Tongue (tissue), 2 donors: Measurements from ENCODE around the gene ARID3B. TPM values are rescaled to one million over a fixed set of nuclear protein-coding genes. Genes with fewer than 3 reads are reported as not detected.
A peak's percentile ranks its signal among the peaks of the same experiment; 100 is the strongest.

Experiments used
- DNase-seq: peaks from one replicate; pipeline ENCODE4 v3.0.0-alpha.2; 2015
- total RNA-seq: library from RNA; depleted of rRNA; stranded (reverse); fragments of >200 nt; gene quantifications from one replicate; pipeline ENCODE4 v1.2.3, GENCODE V29; 2014

Gene ARID3B
- total RNA-seq, 1 donor from 2014 or later, result 4.1 TPM

DNA sequence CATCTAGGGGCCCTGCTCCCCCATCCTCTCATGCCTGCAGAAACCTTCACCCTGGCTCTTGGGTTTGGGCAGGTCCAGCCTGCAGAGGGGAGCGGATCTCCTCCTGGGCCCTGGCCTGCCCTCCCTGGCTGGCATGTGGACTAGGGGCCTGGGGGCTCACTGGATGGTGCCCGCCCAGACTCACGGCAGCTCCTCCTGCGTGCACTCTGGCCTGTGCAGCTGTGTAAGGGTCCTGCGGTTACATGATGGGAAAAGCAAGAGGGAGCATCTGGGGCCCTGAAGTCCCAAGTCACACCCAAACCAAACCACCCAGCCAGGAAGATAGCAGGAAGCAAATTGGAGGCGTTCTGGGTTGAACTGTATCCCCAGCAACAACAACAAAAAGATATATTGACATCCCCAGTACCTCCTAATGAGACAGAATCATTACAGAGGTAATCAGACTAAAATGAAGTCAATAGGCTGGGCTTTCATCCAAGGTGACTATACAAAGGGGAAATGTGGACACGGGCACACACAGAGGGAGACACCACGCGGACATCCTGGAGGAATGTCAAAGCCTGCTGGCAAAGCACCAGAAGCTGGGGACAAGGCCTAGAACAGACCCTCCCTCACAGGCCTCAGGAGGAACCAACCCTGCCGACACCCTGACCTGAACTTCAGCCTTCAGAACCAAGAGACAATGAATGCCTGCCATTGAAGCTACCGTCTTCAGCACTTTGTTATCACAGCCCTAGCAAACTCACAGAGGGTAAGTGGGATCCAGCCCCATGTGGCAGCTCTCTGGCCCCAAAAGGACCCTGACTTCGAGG lies 64.2 kb downstream of the ARID3B start:
- no peak for DNase-seq

- DNase-seq, result no peak
Measured at GRCh38 chr15:74605795-74606150, 64.8 kb downstream of the ARID3B start.

GRCh38 chr15:74608786-74609185 lies 67.8 kb downstream of the ARID3B start:
- no peak for DNase-seq

GRCh38 chr15:74609938-74610301 lies 68.9 kb downstream of the ARID3B start:
- no peak for DNase-seq

- peak; percentile 93 for DNase-seq
Measured at GRCh38 chr15:74610302-74610951, 69.4 kb downstream of the ARID3B start.

- DNase-seq, result no peak
Measured at GRCh38 chr15:74611341-74611740, 70.3 kb downstream of the ARID3B start.

DNA sequence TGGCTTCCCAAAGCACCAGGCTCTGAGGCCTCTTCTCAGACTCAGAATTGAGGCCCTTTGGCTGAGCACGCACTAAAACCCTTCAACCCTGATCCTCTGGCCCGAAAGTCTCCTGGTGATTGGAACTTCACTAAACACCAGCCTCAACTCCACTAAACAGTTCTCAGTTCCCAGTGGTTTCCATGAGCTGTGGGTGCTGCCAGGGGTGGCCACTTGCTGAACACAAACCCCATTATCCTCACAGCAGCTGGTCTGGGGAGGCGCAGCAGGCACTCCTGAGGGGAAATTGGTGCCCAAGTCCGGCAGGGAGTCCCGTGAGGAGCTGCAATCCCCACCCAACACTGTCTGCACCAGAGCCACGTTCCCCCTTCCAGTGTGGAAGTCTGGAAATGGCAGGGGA lies 70.8 kb downstream of the ARID3B start:
- no peak for DNase-seq

- DNase-seq, result no peak
Measured at GRCh38 chr15:74612677-74613076, 71.7 kb downstream of the ARID3B start.

- no peak for DNase-seq
Measured at GRCh38 chr15:74613089-74613952, 72.3 kb downstream of the ARID3B start.

DNA sequence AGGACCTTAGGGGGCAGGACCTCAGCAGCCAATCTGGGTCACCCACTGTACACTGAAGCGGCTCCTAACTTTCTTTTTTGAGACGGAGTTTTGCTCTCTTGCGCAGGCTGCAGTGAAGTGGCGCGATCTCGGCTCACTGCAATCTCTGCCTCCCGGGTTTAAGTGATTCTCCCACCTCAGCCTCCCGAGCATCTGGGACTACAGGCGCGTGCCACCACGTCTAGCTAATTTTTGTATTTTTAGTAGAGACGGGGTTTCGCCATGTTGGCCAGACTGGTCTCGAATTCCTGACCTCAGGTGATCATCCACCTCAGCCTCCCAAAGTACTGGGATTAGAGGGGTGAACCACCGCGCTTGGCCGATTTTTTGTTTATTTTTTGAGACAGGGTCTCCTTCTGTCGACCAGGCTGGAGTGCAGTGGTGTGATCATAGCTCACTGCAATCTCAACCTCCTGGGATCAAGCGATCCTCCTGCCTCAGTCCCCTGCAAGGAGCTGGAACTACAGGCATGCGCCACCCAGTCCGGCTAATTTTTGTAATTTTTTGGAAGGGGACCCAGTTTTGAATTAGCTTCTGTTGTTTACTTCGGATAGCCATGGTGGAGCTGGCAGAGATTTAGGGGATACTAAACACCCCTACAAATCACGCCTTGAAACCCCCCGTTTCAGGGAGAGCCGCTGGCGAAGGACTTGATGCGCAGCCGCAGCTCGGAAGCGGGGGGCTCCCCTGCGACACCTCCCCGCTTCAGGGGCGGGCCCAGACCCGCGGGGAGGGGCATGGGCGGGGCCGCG lies 73.1 kb downstream of the ARID3B start:
- DNase-seq, result no peak

DNA sequence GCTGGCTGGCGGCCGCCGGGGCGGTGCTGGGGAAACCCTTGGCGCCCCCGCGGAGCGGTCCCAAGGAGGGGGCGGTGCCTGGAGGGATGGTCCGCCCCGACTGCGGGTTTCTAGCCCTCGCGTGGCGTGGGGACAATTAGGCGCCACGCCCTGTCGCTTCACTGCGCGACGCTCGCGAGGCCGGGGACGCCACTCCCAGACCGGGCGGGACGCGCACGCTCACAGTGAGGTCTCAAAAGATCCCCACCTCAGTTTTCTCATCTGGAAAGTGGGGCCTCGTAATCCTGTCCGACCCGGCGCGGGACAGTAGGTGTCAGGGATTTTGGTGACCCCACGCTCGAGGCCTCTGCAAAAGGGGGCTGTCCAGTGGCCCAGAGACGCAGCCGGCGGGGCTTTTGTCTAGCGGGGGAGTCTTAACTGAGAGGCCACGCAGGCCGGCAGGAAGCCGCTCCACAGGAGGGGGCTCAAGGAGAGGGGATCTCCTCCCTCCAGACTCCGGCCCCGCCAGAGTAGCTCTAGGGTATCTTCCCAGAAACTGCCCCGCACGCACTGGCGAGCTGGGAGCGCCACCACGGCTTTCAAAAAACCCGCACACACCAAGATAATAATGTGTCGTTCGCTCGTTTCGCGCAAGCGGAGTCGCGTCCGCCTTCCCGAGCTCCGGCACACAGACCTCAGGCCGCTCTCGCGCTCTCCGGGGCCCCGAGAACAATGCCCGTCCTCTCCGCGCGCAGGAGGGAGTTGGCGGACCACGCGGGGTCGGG lies 73.9 kb downstream of the ARID3B start:
- peak; percentile 90 for DNase-seq

- DNase-seq, result peak; percentile 98
Measured at GRCh38 chr15:74615508-74616365, 74.7 kb downstream of the ARID3B start, which contains the start of gene CLK3. Gene CLK3 (plus strand): TSS chr15:74615836. CDS start chr15:74619197, 3,361 bp downstream.

DNA sequence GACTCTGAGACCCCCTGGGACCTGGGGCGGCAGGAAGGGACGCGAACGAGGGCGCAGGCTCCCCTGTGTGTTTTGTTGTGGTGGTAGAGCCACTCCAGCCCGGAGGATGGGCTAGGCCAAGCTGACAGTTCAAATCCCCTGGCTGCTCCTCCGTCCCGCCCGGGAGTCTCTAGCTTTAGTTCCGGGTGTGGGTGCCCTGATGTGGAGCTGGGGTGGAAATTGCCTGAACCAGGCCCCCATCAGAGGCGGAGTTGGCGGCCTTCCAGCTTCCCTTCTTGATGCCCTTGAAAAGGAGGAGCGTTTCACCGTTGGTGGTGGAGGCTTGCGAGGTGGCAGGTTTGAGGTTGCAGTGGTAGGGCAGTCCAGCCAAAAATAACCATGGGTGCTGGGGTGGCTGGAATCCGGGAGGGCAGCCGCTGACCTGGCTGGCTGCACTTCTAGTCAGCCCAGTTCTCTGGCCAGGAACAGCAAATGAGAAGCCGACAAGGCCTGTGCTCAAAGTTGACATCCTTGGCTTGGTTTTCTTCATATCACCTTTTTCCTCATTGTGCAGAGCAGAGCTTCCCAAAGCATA lies 75.4 kb downstream of the ARID3B start:
- peak; percentile 60 for DNase-seq

GRCh38 chr15:74616996-74617395 lies 76.0 kb downstream of the ARID3B start:
- DNase-seq, result no peak

DNA sequence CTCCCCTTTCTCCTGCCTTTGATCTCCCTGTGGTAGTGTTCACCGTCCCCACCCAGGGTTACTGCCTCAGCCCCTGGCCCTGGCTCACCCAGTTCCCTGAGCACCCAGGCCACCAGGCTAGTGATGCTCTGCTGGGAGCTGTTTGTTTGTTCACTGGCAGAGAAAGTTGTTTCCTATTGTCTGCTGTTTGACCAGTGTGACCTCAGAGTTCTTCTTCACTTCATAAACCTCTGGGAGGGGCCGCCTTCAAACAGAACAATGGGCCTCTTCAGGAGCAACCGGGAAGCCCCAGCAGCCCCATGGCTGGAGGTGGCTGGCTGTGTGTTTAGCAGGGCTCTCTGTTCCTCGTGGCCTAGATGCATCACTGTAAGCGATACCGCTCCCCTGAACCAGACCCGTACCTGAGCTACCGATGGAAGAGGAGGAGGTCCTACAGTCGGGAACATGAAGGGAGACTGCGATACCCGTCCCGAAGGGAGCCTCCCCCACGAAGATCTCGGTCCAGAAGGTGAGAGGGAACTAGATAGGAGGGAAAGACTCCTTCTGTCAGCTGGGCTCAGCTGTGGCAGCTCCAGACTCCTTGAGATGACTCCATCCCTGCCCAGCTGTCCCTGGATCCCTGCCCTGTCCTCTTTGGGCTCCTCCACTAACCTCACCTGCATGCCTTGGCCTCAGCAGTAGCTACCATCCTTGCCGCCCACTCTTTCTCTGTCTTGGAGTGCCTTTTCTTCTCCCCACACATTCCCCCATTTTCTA lies 78.0 kb downstream of the ARID3B start:
- no peak for DNase-seq

GRCh38 chr15:74619916-74620635 lies 79.1 kb downstream of the ARID3B start:
- DNase-seq, result no peak

- peak; percentile 56 for DNase-seq
Measured at GRCh38 chr15:74620636-74621545, 79.9 kb downstream of the ARID3B start.
